Ovary (tissue), 3 donors: ENCODE results near the gene CACNB2.

ENCODE experiments used
- CTCF ChIP-seq, 3 donors: fragments of 450-650 bp in 2 of 3; fragments of 200-600 bp in 1 of 3; IDR thresholded peaks; one replicate each; pipeline versions ENCODE4 v1.5.1 to v1.8.0; 2016 to 2022; ENCODE audit warnings: antibody characterized with exemption in 3 of 3, mild to moderate bottlenecking in 1 of 3
- EP300 ChIP-seq: sonication (generic); formaldehyde crosslinking; IDR thresholded peaks from one replicate; pipeline ENCODE4 v1.6.1; 2017; ENCODE audit warnings: antibody characterized with exemption
- POLR2A ChIP-seq: fragments of 450-650 bp; IDR thresholded peaks from one replicate; pipeline ENCODE4 v1.6.1; 2017; ENCODE audit warnings: antibody characterized with exemption, mild to moderate bottlenecking, moderate library complexity
- donor health status: DM: no; HTN: no; CAD: no.

DNA sequence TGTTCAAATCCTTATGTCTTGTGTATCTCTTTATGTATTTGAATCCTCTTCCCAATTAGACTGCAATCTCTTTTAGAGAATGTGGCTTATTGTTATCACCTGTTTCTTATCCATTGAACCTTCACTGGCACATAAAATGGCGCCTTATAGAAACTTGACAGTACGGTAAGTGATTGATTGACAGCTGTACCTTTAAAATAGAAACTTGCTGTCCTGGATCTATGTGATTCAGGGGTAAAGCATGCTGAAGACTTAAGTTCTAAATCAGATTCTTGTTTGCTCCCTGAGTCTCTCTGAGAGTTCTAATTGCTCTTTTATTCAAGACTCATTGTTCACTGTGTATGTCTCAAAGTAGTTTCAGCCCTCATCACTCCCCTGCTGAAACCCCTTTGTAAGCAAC, 91.3 kb downstream of the CACNB2 start:
- TF ChIP-seq EP300 (no peak), CTCF (IDR thresholded peaks at IDR 0.05) (no peak), POLR2A (no peak)
